Right renal cortex interstitium (tissue), 3 donors: ENCODE measurements around the gene LYRM9. TPM values are rescaled to one million over a fixed set of nuclear protein-coding genes. Genes with fewer than 3 reads are reported as not detected.
"Not testable (repeated sequence)": the region's sequence is repeated elsewhere in the genome, so short reads cannot be mapped to it uniquely, and the experiment has no call there.

Experiments
- DNase-seq, 3 donors: peaks; one replicate each; pipeline ENCODE4 v3.0.0-alpha.2; 2013; ENCODE audit warnings: low read depth in 3 of 3, low spot score in 2 of 3
- polyA plus RNA-seq, 3 donors: library from polyadenylated mRNA; unstranded; fragments of 120-200 nt; gene quantifications; one replicate each; pipeline ENCODE4 v1.2.1, GENCODE V29; 2013; ENCODE audit not compliant: insufficient read length in 3 of 3

LYRM9 gene
- 10 to 100 TPM; 19.4 to 21.6 (median 21.5) TPM for polyA plus RNA-seq

GRCh38 chr17:27892866-27893769 is at the start of gene LYRM9:
Gene LYRM9, minus strand, starts transcription at chr17:27893365. Its CDS starts 10,671 bp downstream, at chr17:27882694.
- peak in 2 of 3 donors; percentile 69 to 81 for DNase-seq

DNA sequence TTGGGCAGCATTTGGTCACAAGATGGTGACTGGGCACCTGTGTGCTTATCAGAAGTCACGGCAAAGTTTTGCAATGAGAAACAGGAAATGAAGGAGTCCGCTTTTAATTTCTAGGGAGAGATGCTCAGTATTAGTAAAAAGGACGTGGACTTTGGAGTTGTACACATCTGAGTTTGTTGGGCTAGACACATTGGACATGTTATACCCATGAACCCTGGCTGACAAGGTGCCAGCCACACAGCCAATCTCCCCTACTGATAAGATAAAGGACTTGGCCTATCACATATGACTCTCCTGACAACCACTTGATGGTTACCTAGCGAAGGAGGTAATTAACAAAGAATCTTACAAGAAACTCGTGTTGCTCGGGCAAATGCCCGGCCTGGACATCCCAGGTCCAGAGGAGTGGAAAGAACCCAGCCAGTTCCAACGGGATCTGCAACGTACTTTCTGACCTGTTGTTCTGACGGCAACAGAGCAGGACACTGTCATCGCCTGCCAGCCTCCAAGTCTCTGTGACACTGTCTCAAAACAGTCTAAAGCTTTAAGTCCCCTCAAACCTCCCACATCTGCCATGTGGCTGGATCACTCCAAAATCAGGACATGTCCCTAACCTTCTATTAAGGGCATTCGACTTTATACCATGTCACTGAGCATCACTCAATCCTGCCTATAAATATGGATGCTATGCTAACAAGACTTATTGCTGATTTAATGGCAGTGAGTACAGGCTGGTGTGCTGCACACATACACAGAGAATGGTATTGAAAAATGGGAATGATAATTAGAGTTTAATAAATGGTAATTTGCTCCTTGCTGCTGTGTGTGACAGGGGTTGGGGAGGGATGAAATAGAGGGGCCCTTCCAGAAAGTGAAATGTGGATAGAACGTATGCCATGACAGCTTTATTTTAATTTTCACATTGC is 47.6 kb upstream of the LYRM9 start:
- DNase-seq, result no peak

DNA sequence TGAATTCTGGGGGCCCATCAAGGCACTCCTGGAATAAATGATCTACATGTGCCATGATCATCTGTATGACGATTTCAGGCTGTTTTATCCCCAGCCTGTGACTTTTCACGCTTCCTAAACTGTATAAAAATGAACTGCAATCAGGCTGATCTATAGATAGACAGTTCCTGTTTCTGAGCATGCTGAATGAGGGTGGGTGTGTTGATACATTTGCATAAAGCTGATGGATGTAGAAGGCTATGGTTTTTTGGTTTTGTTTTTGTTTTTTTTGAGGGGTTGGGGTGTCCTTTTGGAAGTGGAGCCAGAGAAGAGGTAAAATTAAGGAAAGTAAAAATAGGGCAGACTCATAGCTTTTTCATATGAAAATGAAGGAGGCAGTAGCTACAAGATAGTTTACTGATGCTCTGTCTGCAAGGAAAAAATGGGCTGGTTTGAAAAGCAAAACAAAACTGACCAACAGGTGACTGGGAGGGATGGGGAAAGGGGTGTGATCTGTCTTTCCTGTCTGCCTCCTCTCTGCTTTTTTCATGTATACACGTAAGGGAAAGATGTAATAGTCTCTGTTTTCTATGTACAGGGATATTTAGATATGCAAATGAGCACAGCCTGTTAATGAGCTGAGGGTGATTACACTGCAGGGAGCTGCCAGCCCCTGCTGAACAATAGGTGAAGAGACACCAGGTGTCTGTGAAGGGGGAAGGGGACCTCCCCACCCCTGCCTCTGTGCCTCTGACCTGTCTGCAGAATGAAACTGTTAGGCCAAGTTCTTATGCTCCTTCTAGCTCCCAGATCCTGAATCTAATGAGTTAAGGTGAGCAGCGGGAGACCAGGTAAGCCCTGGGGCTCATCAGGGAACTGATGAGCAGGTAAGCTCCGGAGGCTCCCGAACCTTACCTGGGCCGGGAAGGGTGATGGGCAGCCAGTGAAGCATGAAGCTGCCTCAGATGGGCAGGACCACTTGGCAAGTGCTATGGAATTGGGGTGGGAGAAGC is 46.6 kb upstream of the LYRM9 start:
- no peak for DNase-seq

GRCh38 chr17:27938864-27939263 is 45.7 kb upstream of the LYRM9 start:
- DNase-seq, result no peak

DNA sequence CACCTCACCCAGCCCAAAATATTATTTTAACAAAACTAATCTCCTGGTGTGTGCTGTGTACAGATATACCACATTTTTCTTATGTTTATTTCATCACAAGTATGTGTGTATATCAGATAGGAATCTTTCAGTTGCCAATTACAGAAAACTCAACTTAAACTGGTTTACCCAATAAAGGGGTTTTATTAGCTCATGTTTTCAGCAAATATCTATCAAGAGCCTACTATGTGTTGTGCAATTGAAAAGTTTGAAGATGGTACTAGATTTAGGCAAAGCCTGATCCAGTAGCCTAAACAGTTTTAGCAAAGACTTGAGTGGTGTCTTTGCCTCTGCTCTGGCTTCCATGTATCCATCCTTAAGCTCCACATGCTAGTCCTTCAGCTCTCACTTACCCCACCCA is 45.1 kb upstream of the LYRM9 start:
- no peak for DNase-seq

DNA sequence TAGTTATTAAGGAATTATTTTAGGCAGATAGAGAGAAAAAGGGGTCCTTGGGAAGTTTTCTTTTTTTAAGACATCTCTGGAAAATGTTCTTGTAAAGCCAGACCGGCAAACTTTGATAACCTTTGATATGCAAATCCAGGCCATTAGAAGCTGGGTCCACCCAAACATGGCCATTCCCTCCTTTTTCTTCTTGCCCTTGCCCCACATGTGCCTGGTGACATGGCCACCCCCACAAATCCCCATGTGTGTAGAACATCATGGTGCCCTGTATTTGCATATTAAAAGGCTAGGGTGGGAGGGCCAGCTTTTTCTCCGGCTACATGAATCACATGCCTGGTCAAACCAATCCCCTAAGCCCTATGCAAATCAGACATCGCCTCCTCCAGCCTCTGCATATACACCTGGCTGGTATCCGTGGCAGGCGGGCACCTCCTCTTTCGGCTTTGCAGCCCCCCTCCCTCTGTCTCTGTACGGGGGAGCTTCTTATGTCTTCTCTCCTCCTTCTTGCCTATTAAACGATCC is 43.9 kb upstream of the LYRM9 start:
- no peak for DNase-seq

GRCh38 chr17:27930000-27930399 is 36.8 kb upstream of the LYRM9 start:
- no peak for DNase-seq

- no peak for DNase-seq
These were observed 35.4 kb upstream of the LYRM9 start for GRCh38 chr17:27928587-27928986.

- DNase-seq, result no peak
These were observed 34.6 kb upstream of the LYRM9 start for GRCh38 chr17:27927781-27928180.

- no peak for DNase-seq
These were observed 28.4 kb upstream of the LYRM9 start for GRCh38 chr17:27921599-27921998.

GRCh38 chr17:27921077-27921476 is 27.9 kb upstream of the LYRM9 start:
- no peak for DNase-seq

- no peak for DNase-seq
These were observed 27.4 kb upstream of the LYRM9 start for GRCh38 chr17:27920569-27920968.

DNA sequence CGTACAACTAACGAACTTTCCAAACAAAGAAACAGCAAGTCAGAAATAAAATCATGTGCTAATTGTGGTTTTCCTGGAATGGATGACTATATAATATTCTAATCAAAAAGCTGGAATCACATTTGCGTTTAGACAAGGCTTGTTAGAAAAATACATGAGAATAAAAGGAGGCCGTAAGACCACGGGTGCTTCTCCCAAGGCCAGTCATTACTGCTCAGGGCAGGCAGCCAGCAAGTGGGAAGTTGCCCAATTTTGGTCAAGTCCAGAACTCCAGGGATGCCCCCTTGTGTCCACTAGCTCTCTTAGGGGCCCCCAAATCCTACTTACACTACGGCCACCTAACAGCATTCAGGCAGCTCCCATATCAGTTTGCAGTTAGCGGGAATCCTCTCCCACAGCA is 25.9 kb upstream of the LYRM9 start:
- no peak for DNase-seq

DNA sequence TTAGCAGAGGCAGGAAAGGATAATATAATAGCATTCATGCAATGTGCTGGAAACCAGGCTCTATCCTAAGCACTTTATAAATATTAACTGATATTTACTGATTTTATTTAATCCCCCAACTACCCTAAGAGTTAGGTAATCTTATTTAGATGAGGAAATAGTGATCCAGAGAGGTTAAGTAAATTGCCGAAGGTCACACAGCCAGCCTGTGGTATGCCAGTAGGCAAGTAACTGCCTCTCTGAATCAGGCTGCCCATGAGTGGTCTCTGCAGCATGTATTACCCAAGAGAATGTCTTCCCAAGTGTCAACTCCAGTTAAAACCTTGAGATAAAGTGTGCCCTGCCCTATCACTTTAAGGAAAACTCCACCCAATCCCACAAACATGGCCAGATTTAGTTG is 25.3 kb upstream of the LYRM9 start:
- no peak for DNase-seq

DNA sequence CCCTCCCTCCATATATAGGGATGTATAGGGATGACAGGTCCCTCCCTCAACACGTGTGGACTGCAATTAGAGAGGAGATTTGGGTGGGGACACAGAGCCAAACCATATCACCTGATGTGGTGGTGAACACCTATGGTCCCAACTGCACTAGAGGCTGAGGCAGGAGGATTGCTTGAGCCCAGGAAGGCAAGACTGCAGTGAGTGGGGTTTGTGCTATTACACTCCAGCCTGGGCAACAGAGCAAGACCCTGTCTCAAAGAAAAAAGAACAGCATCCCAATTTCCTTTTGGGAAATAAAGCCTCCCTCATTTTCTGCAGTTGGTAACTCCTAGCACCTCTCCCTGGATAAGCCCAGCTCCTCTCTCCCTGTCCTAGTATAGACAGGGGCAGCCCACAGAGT is 23.8 kb upstream of the LYRM9 start:
- DNase-seq, result no peak

DNA sequence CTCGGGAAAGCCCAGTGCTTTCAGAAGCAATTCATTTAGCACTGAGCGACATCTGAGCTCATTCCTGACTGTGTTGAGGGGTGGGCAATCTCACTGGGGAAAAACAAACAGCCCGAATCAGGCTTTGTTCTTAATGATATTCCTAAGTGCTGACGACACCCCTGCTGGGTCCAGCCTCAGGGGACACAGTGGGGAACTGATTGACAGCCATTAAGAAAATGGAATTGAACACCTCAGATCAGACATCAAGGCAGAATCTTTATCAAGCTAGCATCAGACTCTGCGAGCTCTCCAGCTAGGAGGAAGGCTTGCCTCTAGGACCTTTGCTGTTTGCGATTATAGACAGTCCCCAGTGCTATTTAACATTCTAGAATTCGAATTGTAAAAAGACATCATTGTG is 22.5 kb upstream of the LYRM9 start:
- DNase-seq, result no peak

DNA sequence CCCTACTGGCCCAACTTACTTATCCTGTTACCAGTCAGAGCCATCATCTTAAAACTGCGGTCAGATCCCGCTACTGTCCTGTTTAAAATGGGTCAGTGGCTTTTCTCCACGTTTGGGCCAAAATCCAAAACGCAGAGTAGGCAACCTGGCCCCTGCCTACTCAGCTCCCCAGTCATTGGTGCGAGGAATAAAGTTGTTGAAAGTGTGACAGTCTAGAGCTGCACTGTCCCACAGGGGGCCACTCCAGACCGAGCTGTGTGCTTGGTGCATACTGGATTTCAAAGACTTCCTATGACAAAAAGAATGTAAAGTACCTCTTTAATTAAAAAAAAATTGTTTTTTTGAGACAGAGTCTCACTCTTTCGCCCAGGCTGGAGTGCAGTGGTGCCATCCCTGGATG is 21.2 kb upstream of the LYRM9 start:
- no peak for DNase-seq

DNA sequence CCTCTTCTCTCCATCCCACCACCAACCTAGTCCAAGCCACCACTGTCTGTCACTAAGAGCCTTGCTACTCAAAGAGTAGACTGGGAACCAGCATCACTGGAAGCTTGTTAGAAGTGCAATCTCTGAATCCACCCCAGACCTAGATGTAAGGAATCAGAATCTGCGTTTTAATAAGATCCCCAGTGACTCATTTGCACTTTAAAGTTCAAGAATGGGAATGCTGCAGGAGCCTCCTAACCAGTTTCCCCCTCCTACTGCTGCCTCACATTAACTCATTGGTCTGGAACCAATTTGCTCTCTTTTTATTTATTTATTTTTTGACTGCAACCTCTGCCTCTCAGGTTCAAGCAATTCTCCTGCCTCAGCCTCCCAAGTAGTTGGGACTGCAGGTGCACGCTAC is 19.8 kb upstream of the LYRM9 start:
- no peak for DNase-seq

- not testable (repeated sequence) for DNase-seq
These were observed 19.1 kb upstream of the LYRM9 start for GRCh38 chr17:27912299-27912698.

- DNase-seq, result no peak
These were observed 14.9 kb upstream of the LYRM9 start for GRCh38 chr17:27907976-27908558.
